Panc1 (cell line): ENCODE data around the gene ANO1. TPM values are rescaled to one million over a fixed set of nuclear protein-coding genes. Genes with fewer than 3 reads are reported as not detected.

Experiments used
- ATAC-seq: fragments of 200-7000 bp; cut with Tn5 transposase; 2 replicates; pipeline ENCODE4 v1.9.1; 2020; ENCODE audit warnings: mild to moderate bottlenecking, moderate library complexity
- BruUV-seq: library from RNA; stranded (reverse); fragments of 400-500 nt; replicated peaks from 2 replicates; lab custom pipeline; 2021; lab: Mats Ljungman, UMichigan
- CTCF ChIA-PET: fragments of 300-600 bp; sonication (Branson Sonifier 250); formaldehyde crosslinking; loops from one replicate; lab custom pipeline; 2022; ENCODE audit warnings: antibody characterized with exemption; lab: Charles Lee
- POLR2A ChIA-PET: fragments of 300-600 bp; sonication (Branson Sonifier 250); formaldehyde crosslinking; loops from one replicate; lab custom pipeline; 2022; ENCODE audit warnings: antibody characterized with exemption; lab: Charles Lee
- DNase-seq: peaks from one replicate; pipeline ENCODE4 v3.0.0-alpha.2; 2010; ENCODE audit warnings: low read depth, low spot score
- H3K27ac ChIP-seq: 2 replicates; pipeline ENCODE4 v1.5.1; 2011; ENCODE audit warnings: mild to moderate bottlenecking, low read length, inconsistent platforms
- H3K27me3 ChIP-seq: fragments of 200-500 bp; sonication (Bioruptor generic); 2 replicates; pipeline ENCODE4 v1.6.0; 2014; ENCODE audit warnings: low read length, inconsistent platforms; ENCODE audit not compliant: control insufficient read depth, insufficient read depth
- H3K36me3 ChIP-seq: fragments of 200-500 bp; sonication (Bioruptor generic); 2 replicates; pipeline ENCODE4 v1.5.1; 2014; ENCODE audit warnings: inconsistent platforms, mild to moderate bottlenecking, low read length, moderate library complexity; ENCODE audit not compliant: control insufficient read depth, insufficient read depth
- H3K4me1 ChIP-seq: 2 replicates; pipeline ENCODE4 v1.5.1; 2011; ENCODE audit warnings: inconsistent platforms, mild to moderate bottlenecking, low read length, moderate library complexity; ENCODE audit not compliant: control insufficient read depth, insufficient read depth
- H3K4me3 ChIP-seq, 2 experiments: 2 replicates each; pipeline ENCODE4 v1.5.1; 2011 to 2012; ENCODE audit warnings: low read depth in 2 of 2, low read length in 2 of 2, mild to moderate bottlenecking in 2 of 2, inconsistent platforms in 1 of 2, moderate library complexity in 1 of 2
- H3K9me3 ChIP-seq: fragments of 200-500 bp; sonication (Bioruptor generic); 2 replicates; pipeline ENCODE4 v1.5.1; 2014; ENCODE audit warnings: low read depth, mild to moderate bottlenecking, inconsistent platforms, low read length, moderate library complexity; ENCODE audit not compliant: control insufficient read depth, insufficient read depth
- CTCF ChIP-seq: fragments of 450-650 bp; IDR thresholded peaks from 2 replicates; pipeline ENCODE4 v1.5.1; 2017; ENCODE audit warnings: mild to moderate bottlenecking
- POLR2AphosphoS5 ChIP-seq: IDR thresholded peaks from 2 replicates; pipeline ENCODE4 v1.6.1; 2012; ENCODE audit warnings: mild to moderate bottlenecking, low read depth, low read length, moderate library complexity
- REST ChIP-seq, 2 experiments: IDR thresholded peaks; 2 replicates each; pipeline ENCODE4 v1.6.1; 2011 to 2012; ENCODE audit warnings: low read depth in 2 of 2, control low read depth in 1 of 2, low read length in 1 of 2, mild to moderate bottlenecking in 1 of 2, moderate library complexity in 1 of 2; ENCODE audit not compliant: insufficient read depth in 1 of 2
- SIN3A ChIP-seq: IDR thresholded peaks from 2 replicates; pipeline ENCODE4 v1.6.1; 2012; ENCODE audit warnings: low read depth, mild to moderate bottlenecking, low read length, moderate library complexity, borderline replicate concordance; ENCODE audit not compliant: insufficient read depth
- TCF7L2 ChIP-seq: IDR thresholded peaks from 2 replicates; pipeline ENCODE4 v1.6.1; 2011; ENCODE audit warnings: mild to moderate bottlenecking, low read depth, low read length, inconsistent platforms
- in situ Hi-C: cut with HindIII; loops from 2 replicates; pipeline ENCODE4 v1.10.0; 2016; ENCODE audit warnings: low sequenced_read_pairs, low pct_unique_long_range_greater_than_20kb
- intact Hi-C: fragments of 100-400 bp; cut with micrococcal nuclease; formaldehyde crosslinking; loops from one replicate; pipeline ENCODE4 v1.10.0; 2022; ENCODE audit not compliant: unreplicated experiment
- total RNA-seq: library from RNA; stranded (reverse); gene quantifications from one replicate; pipeline ENCODE4 v1.2.1, GENCODE V29; 2021; ENCODE audit not compliant: unreplicated experiment

ANO1 gene
- total RNA-seq, 1 experiment from 2014 or later = 2.3 TPM

- TF ChIP-seq CTCF = no peak
Observed at GRCh38 chr11:70112017-70112434, 33.9 kb downstream of the ANO1 start (continued).

GRCh38 chr11:70113801-70114200 lies 35.7 kb downstream of the ANO1 start:
- Histone ChIP-seq H3K4me1 (peaks cover 9% of the 10 kb centered on the region; the same call in 1 of the 2 replicates), H3K4me3 (no peak overlapping the region), H3K9me3 (no peaks in the 10 kb centered on the region), H3K36me3 (no peaks in the 10 kb centered on the region), H3K27ac (no peak overlapping the region), H3K27me3 (no peaks in the 10 kb centered on the region)
- ChIA-PET POLR2A (no interaction called here), CTCF (no interaction called here)
- no TSS peak for BruUV-seq
- intact Hi-C loops (no loop called here), in situ Hi-C loops (no loop called here)
- ATAC-seq (no peak), DNase-seq (no peak)
- TF ChIP-seq CTCF = no peak

DNA sequence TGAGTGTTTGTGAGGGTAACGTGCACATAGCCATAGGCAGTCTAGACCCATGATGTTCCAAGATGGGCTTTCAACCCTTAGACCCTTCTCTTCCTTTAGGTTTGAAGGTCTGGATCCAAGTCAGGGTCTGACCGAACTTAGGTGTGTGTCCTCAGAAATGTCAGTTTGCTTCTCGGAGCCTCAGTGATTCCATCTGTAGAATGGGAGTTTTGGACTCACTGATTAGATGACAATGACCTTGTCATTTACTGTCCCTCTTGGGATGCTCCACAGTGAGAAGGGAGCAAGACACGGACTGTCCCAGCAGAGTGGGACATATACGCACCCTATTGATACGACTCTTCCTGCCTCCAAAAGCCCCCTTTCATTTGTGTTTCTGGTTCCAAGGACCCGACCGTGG lies 37.7 kb downstream of the ANO1 start:
- TF ChIP-seq TCF7L2 = no peak
- no peak for TF ChIP-seq REST (IDR thresholded peaks at IDR 0.05; ENCODE audit: insufficient read depth in 1 of 2, low read depth in 2 of 2, low read length in 1 of 2)
- no peak for TF ChIP-seq CTCF
- no peak for TF ChIP-seq SIN3A
- no peak for TF ChIP-seq POLR2AphosphoS5
- intact Hi-C loops = no loop called here
- no TSS peak for BruUV-seq
- ATAC-seq (no peak), DNase-seq (no peak)
- no peaks in the 10 kb centered on the region for H3K9me3 ChIP-seq
- no peaks in the 10 kb centered on the region for H3K27me3 ChIP-seq
- POLR2A ChIA-PET = no interaction called here
- CTCF ChIA-PET = no interaction called here
- in situ Hi-C loops = no loop called here
- no peaks in the 10 kb centered on the region for H3K36me3 ChIP-seq
- H3K4me1 ChIP-seq = peaks cover 9% of the 10 kb centered on the region; the same call in 1 of the 2 replicates
- H3K4me3 ChIP-seq = no peak overlapping the region
- H3K27ac ChIP-seq = no peak overlapping the region
